NCI-H146 treated with DMSO at 0.1 percent for 48 hours (cell line): ENCODE results near the gene PYGO2.
"Not testable (repeated sequence)": the region's sequence is repeated elsewhere in the genome, so short reads cannot be mapped to it uniquely, and the experiment has no call there.

ENCODE experiments used
- DNase-seq: peaks from one replicate; lab custom pipeline; 2025; ENCODE audit not compliant: unreplicated experiment; lab: John Stamatoyannopoulos, UW

Gene PYGO2

GRCh38 chr1:154982897-154983648 is 21.5 kb upstream of the PYGO2 start, which contains the start of gene FLAD1:
FLAD1 (plus strand) TSS chr1:154983344; CDS start chr1:154983695, 351 bp downstream.
- DNase-seq: peak; percentile 99

- DNase-seq: no peak
Measured at GRCh38 chr1:154982341-154982740, 20.8 kb upstream of the PYGO2 start.

GRCh38 chr1:154978360-154978759 is 16.8 kb upstream of the PYGO2 start:
- DNase-seq: no peak

- not testable (repeated sequence) for DNase-seq
Measured at GRCh38 chr1:154977762-154978161, 16.2 kb upstream of the PYGO2 start.

- no peak for DNase-seq
Measured at GRCh38 chr1:154975409-154976059, 14.0 kb upstream of the PYGO2 start.

GRCh38 chr1:154974808-154975408 is 13.3 kb upstream of the PYGO2 start:
- DNase-seq: peak; percentile 96

- DNase-seq: peak; percentile 99
Measured at GRCh38 chr1:154974102-154974807, 12.7 kb upstream of the PYGO2 start, which contains the start of gene CKS1B. CKS1B (plus strand) TSS chr1:154974681; CDS start chr1:154974746, 65 bp downstream.

GRCh38 chr1:154973344-154974101 is 11.9 kb upstream of the PYGO2 start:
- DNase-seq: peak; percentile 79

- DNase-seq: no peak
Measured at GRCh38 chr1:154972517-154973343, 11.1 kb upstream of the PYGO2 start.

- no peak for DNase-seq
Measured at GRCh38 chr1:154972213-154972516, 10.6 kb upstream of the PYGO2 start.

GRCh38 chr1:154971341-154971998 is 9.9 kb upstream of the PYGO2 start:
- DNase-seq: no peak

GRCh38 chr1:154970631-154971340 is 9.2 kb upstream of the PYGO2 start, which contains the start of gene SHC1:
SHC1 (minus strand) TSS chr1:154970747; CDS start chr1:154970526, 221 bp downstream.
- DNase-seq: no peak

GRCh38 chr1:154969860-154970452 is 8.4 kb upstream of the PYGO2 start:
- DNase-seq: no peak

GRCh38 chr1:154969246-154969645 is 7.7 kb upstream of the PYGO2 start:
- DNase-seq: no peak

GRCh38 chr1:154968731-154969130 is 7.1 kb upstream of the PYGO2 start:
- DNase-seq: no peak

GRCh38 chr1:154967331-154967950 is 5.9 kb upstream of the PYGO2 start:
- no peak for DNase-seq

GRCh38 chr1:154966111-154966510 is 4.5 kb upstream of the PYGO2 start:
- no peak for DNase-seq

- no peak for DNase-seq
Measured at GRCh38 chr1:154964359-154964758, 2.8 kb upstream of the PYGO2 start.
